Fibroblast of the conjunctiva (primary cell): Measurements from ENCODE around the gene RAB39A.
A peak's percentile ranks its signal among the peaks of the same experiment; 100 is the strongest.
"Not testable (repeated sequence)": the region's sequence is repeated elsewhere in the genome, so short reads cannot be mapped to it uniquely, and the experiment has no call there.

Experiments used
- DNase-seq: peaks from one replicate; pipeline ENCODE4 v3.0.0-alpha.2; 2010; ENCODE audit warnings: low read depth

RAB39A gene

GRCh38 chr11:107928046-107928766, at the start of gene RAB39A:
RAB39A (plus strand) TSS chr11:107928448; CDS start chr11:107928569, 121 bp downstream.
- peak; percentile 86 for DNase-seq

- DNase-seq = not testable (repeated sequence)
These were observed 46.8 kb upstream of the RAB39A start for GRCh38 chr11:107881471-107881870.

GRCh38 chr11:107882095-107882820, 46.0 kb upstream of the RAB39A start:
- no peak for DNase-seq

DNA sequence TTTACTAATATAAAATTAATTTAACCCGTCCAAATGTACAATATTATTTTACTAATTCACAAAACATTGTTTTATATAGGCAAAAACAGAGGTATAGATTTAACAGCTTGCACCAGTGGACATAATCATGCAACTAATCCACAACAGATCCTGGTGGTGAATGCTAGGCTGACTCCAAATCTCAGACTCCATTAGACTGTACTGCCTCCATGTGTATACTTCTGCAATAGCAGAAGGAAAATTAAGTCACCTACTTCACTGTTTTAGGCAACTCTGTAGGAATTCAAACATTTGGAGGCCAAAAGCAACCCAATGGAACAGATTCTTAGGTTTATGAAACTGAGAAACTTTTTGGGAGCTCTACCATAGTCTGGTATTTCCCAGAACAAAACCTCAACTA, 30.0 kb upstream of the RAB39A start:
- peak; percentile 49 for DNase-seq

- no peak for DNase-seq
These were observed 20.0 kb upstream of the RAB39A start for GRCh38 chr11:107908211-107908610.

GRCh38 chr11:107912415-107912814, 15.8 kb upstream of the RAB39A start:
- DNase-seq = not testable (repeated sequence)

- DNase-seq = no peak
These were observed 13.0 kb upstream of the RAB39A start for GRCh38 chr11:107915229-107915628.

- DNase-seq = no peak
These were observed 11.5 kb upstream of the RAB39A start for GRCh38 chr11:107916671-107917241.

DNA sequence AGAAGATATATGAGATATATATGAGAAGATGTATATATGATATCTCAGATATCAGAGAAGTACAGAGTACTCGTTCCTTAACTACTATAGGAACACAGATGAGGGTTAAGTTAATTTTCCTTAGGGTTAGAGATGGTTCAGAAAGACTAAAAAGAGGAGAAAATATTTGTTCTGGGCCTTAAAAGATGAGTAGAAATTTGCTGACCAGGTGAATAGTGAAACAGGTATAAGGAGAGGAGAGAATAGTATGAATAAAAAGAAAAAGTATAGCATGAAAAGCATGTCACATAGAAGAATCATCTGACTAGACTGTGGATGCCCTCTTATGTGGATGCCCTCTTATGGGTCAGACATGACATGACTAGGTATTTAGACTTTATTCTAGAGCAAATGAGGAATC, 6.3 kb upstream of the RAB39A start:
- DNase-seq = no peak

DNA sequence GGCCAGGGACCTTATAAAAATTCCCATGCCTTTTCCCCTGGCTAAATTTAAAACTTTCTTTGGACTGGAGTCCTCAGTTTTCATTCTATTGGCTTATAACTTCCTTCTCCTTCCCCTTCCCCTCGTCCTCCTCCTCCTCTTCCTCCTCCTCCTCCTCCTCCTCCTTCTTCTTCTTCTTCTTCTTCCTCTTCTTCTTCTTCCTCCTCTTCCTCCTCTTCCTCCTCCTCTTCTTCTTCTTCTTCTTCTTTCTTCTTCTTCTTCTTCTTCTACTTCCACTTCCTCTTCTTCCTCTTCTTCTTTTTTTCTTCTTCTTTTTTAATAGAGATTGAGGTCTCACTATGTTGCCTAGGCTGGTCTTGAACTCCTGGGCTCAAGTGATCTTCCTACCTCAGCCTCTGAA, 4.7 kb upstream of the RAB39A start:
- not testable (repeated sequence) for DNase-seq

GRCh38 chr11:107924306-107924705, 3.9 kb upstream of the RAB39A start:
- no peak for DNase-seq

DNA sequence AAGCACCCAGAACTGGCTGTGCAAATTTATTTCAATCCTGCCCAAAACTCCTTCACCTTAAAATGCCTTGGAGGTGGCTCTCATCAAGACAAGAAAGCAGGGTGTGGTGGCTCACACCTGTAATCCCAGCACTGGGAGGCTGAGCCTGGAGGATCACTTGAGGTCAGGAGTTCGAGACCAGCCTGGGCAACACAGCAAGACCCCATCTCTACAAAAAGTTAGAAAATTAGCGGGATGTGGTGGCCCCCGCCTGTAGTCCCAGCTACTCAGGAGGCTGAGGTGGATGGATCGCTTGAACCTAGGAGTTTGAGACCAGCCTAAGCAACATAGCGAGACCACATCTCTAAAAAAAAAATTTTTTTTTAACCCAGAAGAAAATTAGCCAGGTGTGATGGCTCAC, 689 bp upstream of the RAB39A start:
- DNase-seq = no peak

GRCh38 chr11:107928767-107929507, 689 bp downstream of the RAB39A start:
- DNase-seq = no peak

DNA sequence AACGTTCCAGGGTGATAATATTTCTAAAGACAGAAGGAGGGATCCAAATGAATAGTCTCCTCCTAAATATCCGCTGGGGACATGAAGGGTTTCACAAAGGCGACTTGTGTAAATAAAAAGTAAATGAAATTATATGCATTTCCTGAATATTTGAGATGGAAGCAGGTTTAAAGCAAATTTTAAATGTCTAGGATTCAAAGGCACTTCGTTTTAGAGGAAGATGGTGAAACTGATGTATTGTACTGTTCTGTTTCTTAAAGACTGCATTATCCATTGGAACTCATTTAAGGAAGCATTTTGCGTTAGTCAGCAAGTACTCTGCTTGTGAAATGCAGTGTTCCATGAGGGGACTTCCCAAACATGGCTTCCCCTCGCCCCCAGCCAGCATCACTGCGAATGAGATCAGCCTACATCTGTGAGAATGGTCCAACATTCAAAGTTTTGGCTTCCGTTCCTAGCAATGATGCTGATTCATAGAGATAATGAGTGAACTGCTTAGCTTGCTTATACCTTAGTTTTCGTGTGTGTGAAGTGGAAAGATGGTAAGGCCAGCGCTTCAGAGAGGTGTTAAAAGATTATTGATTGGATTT, 1.5 kb downstream of the RAB39A start:
- no peak for DNase-seq

- DNase-seq = no peak
These were observed 3.0 kb downstream of the RAB39A start for GRCh38 chr11:107931206-107931605.

GRCh38 chr11:107947904-107948303, 19.7 kb downstream of the RAB39A start:
- no peak for DNase-seq

DNA sequence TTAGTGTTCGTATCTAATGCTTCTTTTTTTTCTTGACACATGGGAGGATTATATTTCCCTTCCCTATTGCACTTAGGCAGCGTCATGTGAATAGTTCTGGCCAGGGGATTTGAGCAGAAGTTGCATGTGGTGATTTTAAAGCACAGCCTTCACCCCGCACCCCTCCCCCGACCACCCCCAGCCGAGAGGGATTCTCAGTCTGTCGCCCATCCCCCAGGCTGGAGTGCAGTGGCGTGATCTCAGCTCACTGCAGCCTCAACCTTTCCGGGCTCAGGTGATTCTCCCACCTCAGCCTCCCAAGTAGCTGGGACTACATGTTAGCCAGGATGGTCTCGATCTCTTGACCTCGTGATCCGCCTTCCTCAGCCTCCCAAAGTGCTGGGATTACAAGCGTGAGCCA, 20.1 kb downstream of the RAB39A start:
- not testable (repeated sequence) for DNase-seq

- no peak for DNase-seq
These were observed 22.9 kb downstream of the RAB39A start for GRCh38 chr11:107951155-107951554.

GRCh38 chr11:107953446-107953845, 25.2 kb downstream of the RAB39A start:
- DNase-seq = no peak

DNA sequence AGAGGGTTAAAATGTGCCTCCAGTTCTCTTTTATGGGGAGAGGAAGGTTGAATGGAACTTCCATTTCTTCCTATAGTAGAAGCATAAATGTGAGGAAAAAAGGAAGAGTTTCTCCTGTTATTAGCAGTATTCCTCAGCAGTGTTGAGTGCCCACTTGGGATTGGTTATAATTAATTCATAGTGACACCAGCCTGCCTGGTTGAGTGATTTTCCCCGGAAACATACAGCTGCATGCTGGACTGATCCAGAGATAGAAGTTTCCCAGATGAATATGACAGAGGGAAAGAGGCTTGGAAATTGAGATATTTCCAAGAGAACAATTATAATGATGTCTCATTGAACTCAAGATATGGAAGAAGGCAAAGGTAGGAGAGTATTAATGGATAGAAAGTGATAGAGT, 28.3 kb downstream of the RAB39A start:
- no peak for DNase-seq

DNA sequence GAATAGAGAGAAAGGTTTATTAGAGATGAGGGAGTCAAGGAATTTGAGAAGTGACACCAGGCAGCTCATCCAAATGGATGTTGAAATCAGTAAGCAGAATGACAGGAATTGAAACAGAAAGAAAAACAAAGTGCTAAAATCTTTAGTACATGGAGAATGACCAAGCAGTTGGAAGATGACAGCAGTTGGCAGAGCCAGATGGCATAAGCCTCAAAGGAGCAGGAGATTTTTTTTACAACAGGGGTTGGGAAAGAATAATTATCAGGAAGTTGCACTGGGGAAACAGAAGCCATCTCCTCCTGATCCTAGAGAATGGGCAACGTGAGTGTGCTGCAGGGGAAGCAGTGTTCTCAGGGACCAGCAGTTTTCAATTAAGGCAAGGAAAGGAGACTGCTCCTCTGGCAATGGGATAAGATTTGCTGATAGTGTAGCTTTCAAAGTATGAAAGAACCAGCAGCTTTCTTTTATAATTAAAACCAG, 28.9 kb downstream of the RAB39A start:
- DNase-seq = peak; percentile 34

- no peak for DNase-seq
These were observed 33.2 kb downstream of the RAB39A start for GRCh38 chr11:107961480-107961879.
